Measurements from ENCODE around the gene PCNX4. TPM values are rescaled to one million over a fixed set of nuclear protein-coding genes. Genes with fewer than 3 reads are reported as not detected.

PCNX4 gene
- total RNA-seq, 1 experiment from 2014 or later, result 48.4 TPM

- Histone ChIP-seq H3K27ac (ENCODE audit: low read depth, low read length) (no peak overlapping the region), H3K79me2 (ENCODE audit: insufficient read depth, low read length) (no peaks in the 10 kb centered on the region), H2AFZ (ENCODE audit: low read depth, low read length, poor library complexity, severe bottlenecking) (peak overlapping the region; percentile 20), H3K4me1 (ENCODE audit: control insufficient read depth in 1 of 2, insufficient read depth in 2 of 2, low read length in 2 of 2) (no peaks in the 10 kb centered on the region), H3K27me3 (ENCODE audit: insufficient read depth, low read length) (no peaks in the 10 kb centered on the region), H3K36me3 (ENCODE audit: control insufficient read depth in 1 of 2, insufficient read depth in 2 of 2, low read length in 2 of 2) (no peaks in the 10 kb centered on the region), H3K9me2 (ENCODE audit: insufficient read depth) (no peaks in the 10 kb centered on the region), H3K9ac (ENCODE audit: low read length) (no peak overlapping the region), H3K4me3 (replicated peaks in 1 of 2; ENCODE audit: low read depth in 1 of 2, low read length in 2 of 2) (no peak overlapping the region), H3K4me2 (ENCODE audit: low read length) (no peak overlapping the region), H3K9me3 (ENCODE audit: control insufficient read depth in 1 of 2, insufficient read depth in 1 of 2, low read depth in 1 of 2, low read length in 2 of 2) (no peaks in the 10 kb centered on the region), H4K20me1 (ENCODE audit: insufficient read depth) (no peaks in the 10 kb centered on the region)
- TF ChIP-seq EZH2phosphoT487 (IDR thresholded peaks at IDR 0.05; ENCODE audit: borderline replicate concordance), result no peak
- TF ChIP-seq RAD21 (IDR thresholded peaks at IDR 0.05; ENCODE audit: low read depth), result no peak
- no peak for TF ChIP-seq SRF (IDR thresholded peaks at IDR 0.05; ENCODE audit: low read depth)
- no peak for TF ChIP-seq CTCF (IDR thresholded peaks at IDR 0.05 in 2 of 3, conservative IDR thresholded peaks at IDR 0.05 in 1 of 3; ENCODE audit: borderline replicate concordance in 1 of 3, insufficient read depth in 1 of 3, low read depth in 2 of 3, low read length in 2 of 3)
- ChIA-PET POLR2A (no interaction called here), CTCF (no interaction called here), RAD21 (ENCODE audit: low non-redundant PET in 1 of 2, low total read pairs in 2 of 2, uncharacterized antibody in 2 of 2, unreplicated experiment in 2 of 2) (no interaction called here)
- no TSS peak for BruUV-seq (replicated peaks)
- no peak for ATAC-seq
- intact Hi-C loops (cut with micrococcal nuclease), result no loop called here
- no peak for DNase-seq (ENCODE audit: low read depth, low spot score)
Observed at GRCh38 chr14:60215127-60215444, 123.4 kb downstream of the PCNX4 start.

- ATAC-seq (no peak), DNase-seq (ENCODE audit: low read depth, low spot score) (no peak)
- intact Hi-C loops (cut with micrococcal nuclease), result no loop called here
- ChIA-PET POLR2A (no interaction called here), RAD21 (ENCODE audit: low non-redundant PET in 1 of 2, low total read pairs in 2 of 2, uncharacterized antibody in 2 of 2, unreplicated experiment in 2 of 2) (no interaction called here), CTCF (no interaction called here)
- H3K9me2 ChIP-seq (ENCODE audit: insufficient read depth), result no peaks in the 10 kb centered on the region
- no peak overlapping the region for H3K9ac ChIP-seq (ENCODE audit: low read length)
- no peaks in the 10 kb centered on the region for H3K79me2 ChIP-seq (ENCODE audit: insufficient read depth, low read length)
- no peaks in the 10 kb centered on the region for H3K27me3 ChIP-seq (ENCODE audit: insufficient read depth, low read length)
- no TSS peak for BruUV-seq (replicated peaks)
- H3K36me3 ChIP-seq (ENCODE audit: control insufficient read depth in 1 of 2, insufficient read depth in 2 of 2, low read length in 2 of 2), result no peaks in the 10 kb centered on the region
- no peak overlapping the region for H2AFZ ChIP-seq (ENCODE audit: low read depth, low read length, poor library complexity, severe bottlenecking)
- no peak overlapping the region for H3K4me3 ChIP-seq (replicated peaks in 1 of 2; ENCODE audit: low read depth in 1 of 2, low read length in 2 of 2)
- no peaks in the 10 kb centered on the region for H3K4me1 ChIP-seq (ENCODE audit: control insufficient read depth in 1 of 2, insufficient read depth in 2 of 2, low read length in 2 of 2)
- no peaks in the 10 kb centered on the region for H4K20me1 ChIP-seq (ENCODE audit: insufficient read depth)
- H3K27ac ChIP-seq (ENCODE audit: low read depth, low read length), result no peak overlapping the region
- H3K4me2 ChIP-seq (ENCODE audit: low read length), result no peak overlapping the region
- no peaks in the 10 kb centered on the region for H3K9me3 ChIP-seq (ENCODE audit: control insufficient read depth in 1 of 2, insufficient read depth in 1 of 2, low read depth in 1 of 2, low read length in 2 of 2)
- TF ChIP-seq SRF (IDR thresholded peaks at IDR 0.05; ENCODE audit: low read depth) (no peak), ZBTB33 (IDR thresholded peaks at IDR 0.05; ENCODE audit: extremely low read depth, insufficient replicate concordance, low read length) (no peak), SIN3A (IDR thresholded peaks at IDR 0.05; ENCODE audit: low read depth) (no peak), RAD21 (IDR thresholded peaks at IDR 0.05; ENCODE audit: low read depth) (no peak), SP1 (IDR thresholded peaks at IDR 0.05; ENCODE audit: low read depth) (no peak), POLR2AphosphoS5 (IDR thresholded peaks at IDR 0.05; ENCODE audit: low read depth, low read length) (no peak)
Observed at GRCh38 chr14:60215520-60216420, 124.0 kb downstream of the PCNX4 start.

All from HCT116 (cell line).